Right cardiac atrium (tissue), 5 donors: Measurements from ENCODE around the gene PDLIM5. TPM values are rescaled to one million over a fixed set of nuclear protein-coding genes. Genes with fewer than 3 reads are reported as not detected.

Source experiments
- ATAC-seq, 2 donors: fragments of 200-7000 bp; cut with Tn5 transposase; one replicate each; pipeline versions ENCODE4 v1.8.0 to v1.9.1; 2020; ENCODE audit warnings: moderate library complexity in 2 of 2, mild to moderate bottlenecking in 1 of 2
- DNase-seq, 3 donors: peaks; one replicate each; pipeline ENCODE4 v3.0.0-alpha.2; 2020
- H3K27ac ChIP-seq: one replicate; pipeline ENCODE4 v1.5.1; 2013; ENCODE audit warnings: mild to moderate bottlenecking, low read length, control low read depth, moderate library complexity
- H3K27me3 ChIP-seq: one replicate; pipeline ENCODE4 v1.6.1; 2013; ENCODE audit not compliant: control insufficient read depth, insufficient read depth
- H3K4me1 ChIP-seq: one replicate; pipeline ENCODE4 v1.6.1; 2013; ENCODE audit warnings: low read length; ENCODE audit not compliant: control insufficient read depth, insufficient read depth
- H3K4me3 ChIP-seq: one replicate; pipeline ENCODE4 v1.5.1; 2013; ENCODE audit warnings: low read length, control low read depth
- H3K9me3 ChIP-seq: one replicate; pipeline ENCODE4 v1.6.1; 2013; ENCODE audit warnings: low read length; ENCODE audit not compliant: control insufficient read depth
- WGBS: extraction: QIAGEN DNeasy Blood & Tissue Kit; methylation state at CpG from one replicate; pipeline ENCODE4 v1.1.7; 2013; 5-methylcytosine and 5-hydroxymethylcytosine counted together
- intact Hi-C, 4 donors: fragments of 100-400 bp; cut with DNase I; formaldehyde crosslinking; loops; one replicate each; pipeline versions ENCODE4 v1.11.0 to v1.14.0; 2022 to 2023
- polyA plus RNA-seq: library from polyadenylated mRNA; stranded (reverse); fragments of 200-250 nt; gene quantifications from one replicate; pipeline ENCODE4 v1.2.3, GENCODE V29; 2013
- total RNA-seq, 4 donors: library from RNA; stranded (reverse); fragmentation: NEBNext Ultra II Directional; extraction: Animal tissue kit (Norgen Biotek cat#: 25700); gene quantifications; one replicate each; pipeline ENCODE4 v1.2.1, GENCODE V29; 2021
- donor health status: healthy with polysubstance abuse.
- donor health status: DM: no; HTN: yes; CAD: no.
- donor health status: DM: no; HTN: no; CAD: no.
- donor health status: DM: no; HTN: yes; CAD: no; lungs with severe emphysema.
- donor health status: DM: yes; HTN: yes; CAD: no.

The PDLIM5 gene
- total and polyA plus RNA-seq, 5 donors = 407 to 778 (median 528) TPM

DNA sequence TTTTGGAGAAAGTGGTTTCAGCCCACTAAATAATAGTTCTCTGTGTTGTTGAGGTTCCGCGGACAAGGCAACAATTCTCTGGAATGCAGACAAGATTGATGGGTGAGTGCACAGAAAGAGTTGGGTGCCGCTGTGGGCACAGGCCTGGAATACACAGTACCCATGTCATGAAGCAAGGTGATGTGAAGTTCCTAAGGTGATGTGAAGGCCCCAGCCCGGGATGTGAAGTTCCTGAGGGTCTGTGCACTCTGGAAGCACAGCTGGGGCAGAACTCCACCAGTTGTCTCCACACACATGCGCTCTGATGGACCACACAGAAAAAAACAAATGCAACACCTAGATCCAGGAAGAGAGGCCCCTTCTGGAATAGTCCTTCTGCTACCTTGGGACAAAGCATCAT lies 219.4 kb downstream of the PDLIM5 start:
- WGBS = 86% methylated on average over 5 of the region's 5 CpGs
- Histone ChIP-seq H3K4me3 (no peak overlapping the region), H3K4me1 (no peaks in the 10 kb centered on the region), H3K27ac (no peak overlapping the region), H3K27me3 (no peaks in the 10 kb centered on the region), H3K9me3 (no peaks in the 10 kb centered on the region)
- DNase-seq = no peak
- intact Hi-C loops = no loop called here
- ATAC-seq = peak in 1 of 2 donors; percentile 22

DNA sequence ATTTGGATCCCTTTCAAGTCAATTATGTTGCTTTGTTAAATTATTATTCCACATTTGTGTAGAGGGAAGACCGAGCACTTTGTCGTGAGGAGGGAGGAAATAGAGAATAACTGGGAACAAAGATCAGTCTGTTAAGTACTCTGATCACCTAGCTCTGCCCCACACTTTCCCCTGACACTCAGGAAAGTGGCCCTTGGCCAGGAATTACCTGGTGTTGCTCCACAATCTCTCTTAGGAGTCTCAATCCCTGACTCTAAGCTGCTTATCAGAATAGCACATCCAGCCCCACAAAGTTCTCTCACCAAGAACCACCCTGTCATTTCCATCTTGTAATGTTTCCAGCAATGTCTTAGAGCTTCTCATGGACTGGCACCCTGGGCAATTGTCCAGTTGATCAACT lies 222.2 kb downstream of the PDLIM5 start:
- H3K27me3 ChIP-seq = no peaks in the 10 kb centered on the region
- 72% methylated on average over 2 of the region's 2 CpGs for WGBS

DNA sequence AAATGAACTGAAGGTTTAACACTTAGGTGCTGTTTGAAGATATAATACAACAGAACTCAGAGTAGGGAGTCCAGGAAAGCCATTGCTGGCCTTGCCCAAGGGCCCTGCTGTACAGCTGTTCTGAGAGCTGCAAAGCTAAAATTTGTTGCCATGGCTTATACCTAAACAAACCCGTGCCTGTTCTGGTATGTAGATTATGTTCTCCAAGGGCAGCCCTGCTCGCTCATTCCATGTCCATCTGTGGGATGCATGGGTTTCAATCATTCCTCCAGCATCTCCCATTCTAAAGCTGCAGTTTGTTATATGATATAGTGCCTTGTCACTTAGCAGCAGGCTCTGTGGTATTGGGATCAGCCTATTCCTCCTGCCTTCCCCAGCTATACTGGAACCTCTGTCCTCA lies 225.2 kb downstream of the PDLIM5 start:
- Histone ChIP-seq H3K27me3 (no peaks in the 10 kb centered on the region), H3K27ac (no peak overlapping the region), H3K4me3 (no peak overlapping the region), H3K9me3 (no peaks in the 10 kb centered on the region), H3K4me1 (no peaks in the 10 kb centered on the region)
- intact Hi-C loops = no loop called here
- DNase-seq (no peak), ATAC-seq (peak; percentile 36 to 69)
- 31% methylated on average over 2 of the region's 2 CpGs for WGBS

More for the DNA sequence above, 222.2 kb downstream of the PDLIM5 start:
- Histone ChIP-seq H3K4me1 (no peaks in the 10 kb centered on the region), H3K9me3 (no peaks in the 10 kb centered on the region), H3K27ac (no peak overlapping the region), H3K4me3 (no peak overlapping the region)
- DNase-seq = no peak
- intact Hi-C loops = no loop called here
- ATAC-seq = peak in 1 of 2 donors; percentile 11

- DNase-seq (no peak), ATAC-seq (no peak)
- no peak overlapping the region for H3K27ac ChIP-seq
- no peaks in the 10 kb centered on the region for H3K27me3 ChIP-seq
- no peaks in the 10 kb centered on the region for H3K4me1 ChIP-seq
- no peak overlapping the region for H3K4me3 ChIP-seq
- no peaks in the 10 kb centered on the region for H3K9me3 ChIP-seq
- intact Hi-C loops = no loop called here
Observed at GRCh38 chr4:94678896-94679295, 227.2 kb downstream of the PDLIM5 start.

GRCh38 chr4:94680176-94680862 lies 228.6 kb downstream of the PDLIM5 start:
- WGBS = 57% methylated on average over 10 of the region's 10 CpGs
- no peaks in the 10 kb centered on the region for H3K27me3 ChIP-seq

DNA sequence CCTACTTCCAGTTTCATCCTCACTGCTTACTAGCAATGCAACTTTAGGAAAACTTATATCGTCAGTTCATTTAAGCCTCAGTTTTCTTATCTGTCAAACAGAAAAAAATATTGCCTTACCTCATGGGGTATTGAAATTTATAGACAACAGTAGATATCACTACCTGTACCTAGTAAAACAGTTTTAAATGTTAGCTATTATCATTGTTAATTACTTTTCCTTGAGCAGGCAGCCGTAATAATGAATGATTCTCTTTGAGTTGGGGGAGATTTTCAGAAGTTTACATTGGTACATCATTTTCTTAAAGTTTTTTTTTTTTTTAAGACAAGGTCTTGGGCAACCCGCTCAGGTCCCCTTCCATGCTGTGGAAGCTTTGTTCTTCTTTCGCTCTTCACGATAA lies 234.3 kb downstream of the PDLIM5 start:
- Histone ChIP-seq H3K27me3 (no peaks in the 10 kb centered on the region), H3K4me1 (no peaks in the 10 kb centered on the region), H3K4me3 (no peak overlapping the region), H3K27ac (no peak overlapping the region), H3K9me3 (no peaks in the 10 kb centered on the region)
- ATAC-seq (no peak), DNase-seq (no peak)
- 94% methylated on average over 5 of the region's 5 CpGs for WGBS
- intact Hi-C loops = no loop called here

More at GRCh38 chr4:94680176-94680862, 228.6 kb downstream of the PDLIM5 start:
- Histone ChIP-seq H3K27ac (no peak overlapping the region), H3K9me3 (no peaks in the 10 kb centered on the region), H3K4me1 (no peaks in the 10 kb centered on the region), H3K4me3 (no peak overlapping the region)
- ATAC-seq = no peak
- intact Hi-C loops = no loop called here
- no peak for DNase-seq

- no peak overlapping the region for H3K27ac ChIP-seq
- 53% methylated on average over 4 of the region's 4 CpGs for WGBS
- H3K9me3 ChIP-seq = no peaks in the 10 kb centered on the region
- intact Hi-C loops = no loop called here
- no peaks in the 10 kb centered on the region for H3K4me1 ChIP-seq
- H3K27me3 ChIP-seq = no peaks in the 10 kb centered on the region
- ATAC-seq (no peak), DNase-seq (no peak)
- H3K4me3 ChIP-seq = no peak overlapping the region
Observed at GRCh38 chr4:94689155-94689860, 237.6 kb downstream of the PDLIM5 start.

DNA sequence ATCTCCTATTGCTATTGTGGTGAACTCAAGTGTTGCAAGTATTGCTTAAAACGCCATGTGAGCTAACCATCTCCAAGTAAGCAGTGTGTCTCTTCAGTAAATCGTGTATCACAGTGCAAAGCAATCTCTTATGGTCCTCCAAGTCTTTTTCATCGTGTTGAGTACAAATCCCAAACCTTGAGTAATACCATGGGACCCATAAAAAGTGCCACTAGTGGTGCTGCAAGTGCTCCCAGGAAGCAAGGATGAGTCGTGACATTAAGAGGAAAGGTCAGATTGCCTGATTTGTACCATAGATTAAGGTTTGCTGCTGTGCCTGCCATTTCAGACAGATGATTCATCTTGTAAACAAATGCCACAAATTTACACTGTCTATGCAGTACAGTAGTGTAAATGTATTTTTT lies 239.1 kb downstream of the PDLIM5 start:
- DNase-seq (no peak), ATAC-seq (no peak)
- 70% methylated on average over 4 of the region's 4 CpGs for WGBS
- no peaks in the 10 kb centered on the region for H3K27me3 ChIP-seq
- no peak overlapping the region for H3K27ac ChIP-seq
- intact Hi-C loops = no loop called here
- H3K9me3 ChIP-seq = no peaks in the 10 kb centered on the region
- no peaks in the 10 kb centered on the region for H3K4me1 ChIP-seq
- H3K4me3 ChIP-seq = no peak overlapping the region

DNA sequence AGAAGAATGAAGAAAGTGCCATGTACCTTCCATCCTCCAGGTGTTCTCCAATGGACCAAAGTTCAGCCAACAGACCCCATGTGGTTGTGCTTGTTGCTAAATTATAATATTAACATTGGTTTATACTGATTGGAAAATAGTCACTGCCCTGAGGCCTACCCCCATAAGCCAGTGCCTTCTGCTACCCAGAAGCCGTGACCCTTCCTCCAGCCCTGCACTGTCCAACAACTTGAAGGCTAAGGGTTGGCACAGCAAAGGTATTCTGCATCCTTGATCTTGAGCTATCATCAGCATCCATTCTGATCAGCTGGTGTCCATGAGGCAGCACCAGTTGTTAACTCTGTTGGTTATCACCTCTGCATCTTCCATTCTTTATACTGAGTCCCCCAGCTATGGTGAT lies 239.8 kb downstream of the PDLIM5 start:
- Histone ChIP-seq H3K27me3 (no peaks in the 10 kb centered on the region), H3K4me3 (no peak overlapping the region), H3K4me1 (no peaks in the 10 kb centered on the region), H3K9me3 (no peaks in the 10 kb centered on the region), H3K27ac (no peak overlapping the region)
- intact Hi-C loops = no loop called here
- WGBS = 90% methylated on average over 1 of the region's 1 CpG
- DNase-seq (no peak), ATAC-seq (no peak)

GRCh38 chr4:94695384-94695783 lies 243.6 kb downstream of the PDLIM5 start:
- Histone ChIP-seq H3K4me3 (no peak overlapping the region), H3K9me3 (no peaks in the 10 kb centered on the region), H3K4me1 (no peaks in the 10 kb centered on the region), H3K27me3 (no peaks in the 10 kb centered on the region), H3K27ac (no peak overlapping the region)
- no peak for DNase-seq
- WGBS = 75% methylated on average over 4 of the region's 4 CpGs
- intact Hi-C loops = no loop called here
- ATAC-seq = no peak

- H3K27ac ChIP-seq = no peak overlapping the region
- ATAC-seq (no peak), DNase-seq (no peak)
- H3K27me3 ChIP-seq = no peaks in the 10 kb centered on the region
- H3K4me1 ChIP-seq = no peaks in the 10 kb centered on the region
- intact Hi-C loops = no loop called here
- no peaks in the 10 kb centered on the region for H3K9me3 ChIP-seq
- no peak overlapping the region for H3K4me3 ChIP-seq
Observed at GRCh38 chr4:94698187-94698586, 246.4 kb downstream of the PDLIM5 start.
